Stimulated activated naive CD4-positive, alpha-beta T cell treated with Interleukin-2 at 50 U/mL for 16 hours (primary cell): ENCODE results near the gene CLDN5.

Experiments
- DNase-seq: peaks from one replicate; lab custom pipeline; 2025; lab: John Stamatoyannopoulos, UW

CLDN5 gene

GRCh38 chr22:19524170-19525115 lies at the start of gene CLDN5:
CLDN5 (minus strand) TSS chr22:19524410; CDS start chr22:19524255, 155 bp downstream.
- no peak for DNase-seq

- no peak for DNase-seq
Observed at GRCh38 chr22:19571995-19572394, 47.8 kb upstream of the CLDN5 start.

GRCh38 chr22:19571207-19571795 lies 47.1 kb upstream of the CLDN5 start:
- no peak for DNase-seq

GRCh38 chr22:19569976-19570375 lies 45.8 kb upstream of the CLDN5 start:
- no peak for DNase-seq

GRCh38 chr22:19569276-19569640 lies 45.0 kb upstream of the CLDN5 start:
- DNase-seq = no peak

GRCh38 chr22:19568337-19569275 lies 44.4 kb upstream of the CLDN5 start:
- no peak for DNase-seq

- DNase-seq = no peak
Observed at GRCh38 chr22:19567157-19568009, 43.2 kb upstream of the CLDN5 start.

- DNase-seq = no peak
Observed at GRCh38 chr22:19566279-19567156, 42.3 kb upstream of the CLDN5 start.

GRCh38 chr22:19565382-19566278 lies 41.4 kb upstream of the CLDN5 start:
- DNase-seq = no peak

- no peak for DNase-seq
Observed at GRCh38 chr22:19559956-19560355, 35.7 kb upstream of the CLDN5 start.

- no peak for DNase-seq
Observed at GRCh38 chr22:19559324-19559811, 35.2 kb upstream of the CLDN5 start.

- DNase-seq = no peak
Observed at GRCh38 chr22:19556963-19557545, 32.8 kb upstream of the CLDN5 start.

- DNase-seq = no peak
Observed at GRCh38 chr22:19555651-19556050, 31.4 kb upstream of the CLDN5 start.

GRCh38 chr22:19554834-19555404 lies 30.7 kb upstream of the CLDN5 start:
- no peak for DNase-seq

GRCh38 chr22:19553201-19553600 lies 29.0 kb upstream of the CLDN5 start:
- DNase-seq = no peak

- DNase-seq = no peak
Observed at GRCh38 chr22:19550382-19550781, 26.2 kb upstream of the CLDN5 start.

- DNase-seq = no peak
Observed at GRCh38 chr22:19549428-19549827, 25.2 kb upstream of the CLDN5 start.

GRCh38 chr22:19548964-19549363 lies 24.8 kb upstream of the CLDN5 start:
- no peak for DNase-seq
